Choroid plexus epithelial cell (primary cell): ENCODE measurements around the gene RBP5.

ENCODE experiments used
- DNase-seq: peaks from one replicate; pipeline ENCODE4 v3.0.0-alpha.2; 2010; ENCODE audit warnings: low read depth
- H3K4me3 ChIP-seq: 2 replicates; pipeline ENCODE4 v1.5.1; 2011; ENCODE audit warnings: low read depth, mild to moderate bottlenecking, control low read depth, low read length, moderate library complexity
- CTCF ChIP-seq: conservative IDR thresholded peaks from 2 replicates; pipeline ENCODE4 v1.5.1; 2011; ENCODE audit warnings: low read depth, mild to moderate bottlenecking, control low read depth, inconsistent platforms, low read length, moderate library complexity

Gene RBP5

GRCh38 chr12:7096979-7097378 lies 31.7 kb downstream of the RBP5 start:
- TF ChIP-seq CTCF = no peak
- DNase-seq = no peak
- no peak overlapping the region for H3K4me3 ChIP-seq

GRCh38 chr12:7096006-7096932 lies 32.4 kb downstream of the RBP5 start:
- TF ChIP-seq CTCF = no peak
- no peak overlapping the region for H3K4me3 ChIP-seq
- DNase-seq = no peak

GRCh38 chr12:7093892-7094291 lies 34.8 kb downstream of the RBP5 start:
- TF ChIP-seq CTCF = no peak
- no peak overlapping the region for H3K4me3 ChIP-seq
- no peak for DNase-seq

GRCh38 chr12:7093486-7093885 lies 35.2 kb downstream of the RBP5 start:
- H3K4me3 ChIP-seq = no peak overlapping the region
- DNase-seq = no peak
- TF ChIP-seq CTCF = no peak

- no peak for TF ChIP-seq CTCF
- no peak for DNase-seq
- no peak overlapping the region for H3K4me3 ChIP-seq
Observed at GRCh38 chr12:7092986-7093460, 35.7 kb downstream of the RBP5 start.

- peak within 1 kb of the TSS; percentile 56 for H3K4me3 ChIP-seq
- TF ChIP-seq CTCF = peak; percentile 89
- DNase-seq = peak; percentile 88
Observed at GRCh38 chr12:7092229-7092985, 36.3 kb downstream of the RBP5 start, which contains the start of gene C1R. Gene C1R, minus strand, starts transcription at chr12:7092445. Its CDS starts 57 bp downstream, at chr12:7092388.
